Psoas muscle (tissue), 8 donors: ENCODE measurements around the gene EFEMP2. TPM values are rescaled to one million over a fixed set of nuclear protein-coding genes. Genes with fewer than 3 reads are reported as not detected.
"Not testable (repeated sequence)": the region's sequence is repeated elsewhere in the genome, so short reads cannot be mapped to it uniquely, and the experiment has no call there.

Experiments used
- ATAC-seq, 4 donors: fragments of 200-7000 bp; cut with Tn5 transposase; one replicate each; pipeline ENCODE4 v1.9.1; 2020; ENCODE audit warnings: moderate library complexity in 3 of 4, mild to moderate bottlenecking in 2 of 4
- DNase-seq, 2 donors: peaks; one replicate each; pipeline ENCODE4 v3.0.0-alpha.2; 2020
- H3K27ac ChIP-seq: fragments of 200-600 bp; one replicate; pipeline ENCODE4 v1.8.0; 2022
- H3K27me3 ChIP-seq, 3 donors: fragments of 200-600 bp in 1 of 3; one replicate each; pipeline versions ENCODE4 v1.6.1 to v1.8.0; 2013 to 2022; ENCODE audit warnings: low read length in 2 of 3, mild to moderate bottlenecking in 2 of 3, moderate library complexity in 1 of 3; ENCODE audit not compliant: insufficient read depth in 3 of 3
- H3K36me3 ChIP-seq, 2 donors: fragments of 200-600 bp in 1 of 2; one replicate each; pipeline versions ENCODE4 v1.6.1 to v1.8.0; 2013 to 2022; ENCODE audit warnings: low read depth in 1 of 2, mild to moderate bottlenecking in 1 of 2, moderate library complexity in 1 of 2; ENCODE audit not compliant: insufficient read depth in 1 of 2
- H3K4me1 ChIP-seq: fragments of 200-600 bp; one replicate; pipeline ENCODE4 v1.8.0; 2022
- H3K4me3 ChIP-seq: fragments of 200-600 bp; one replicate; pipeline ENCODE4 v1.8.0; 2022; ENCODE audit warnings: mild to moderate bottlenecking
- H3K9me3 ChIP-seq: fragments of 200-600 bp; one replicate; pipeline ENCODE4 v1.8.0; 2022
- CTCF ChIP-seq: fragments of 200-600 bp; IDR thresholded peaks from one replicate; pipeline ENCODE4 v1.8.0; 2022; ENCODE audit warnings: antibody characterized with exemption
- WGBS, 3 donors: extraction: QIAGEN DNeasy Blood & Tissue Kit; methylation state at CpG; one replicate each; pipeline versions ENCODE4 v1.1.6 to v1.1.7; 2013; 5-methylcytosine and 5-hydroxymethylcytosine counted together
- intact Hi-C, 2 donors: fragments of 100-400 bp; cut with DNase I; formaldehyde crosslinking; loops; one replicate each; pipeline versions ENCODE4 v1.11.0 to v1.14.2; 2022
- polyA plus RNA-seq, 3 donors: library from polyadenylated mRNA; stranded (reverse); fragments of 200-250 nt; gene quantifications; one replicate each; pipeline ENCODE4 v1.2.3, GENCODE V29; 2013
- total RNA-seq, 4 donors: library from RNA; stranded (reverse); fragmentation: NEBNext Ultra II Directional in 2 of 4; extraction: Animal tissue kit (Norgen Biotek cat#: 25700) in 2 of 4; gene quantifications; one replicate each; pipeline versions ENCODE4 v1.2.1 to v1.2.4, GENCODE V29; 2021 to 2023
- donor health status: healthy with polysubstance abuse.
- donor health status: DM: no; HTN: no; CAD: no; lungs with moderate emphysema.
- donor health status: Bipolar disorder and iron deficiency.
- donor health status: healthy.
- donor health status: DM: yes; HTN: yes; CAD: no.
- donor health status: DM: no; HTN: no; CAD: no.
- donor health status: DM: no; HTN: no; CAD: no.
- donor health status: DM: yes; HTN: yes; CAD: no.

The EFEMP2 gene
- total and polyA plus RNA-seq, 7 donors, result 14.8 to 46.6 (median 20.8) TPM

GRCh38 chr11:65895482-65895981, 22.9 kb upstream of the EFEMP2 start:
- Histone ChIP-seq H3K36me3 (peaks cover 0 to 8% of the 10 kb centered on the region in 2 donors), H3K27ac (no peak overlapping the region), H3K4me3 (no peak overlapping the region), H3K27me3 (peaks cover 0 to 8% (median 6%) of the 10 kb centered on the region in 3 donors), H3K4me1 (peaks cover 10% of the 10 kb centered on the region), H3K9me3 (no peaks in the 10 kb centered on the region)
- DNase-seq, result no peak
- intact Hi-C loops, result no loop called here
- WGBS, 3 donors, result 92 to 97% (median 95%) methylated on average over 5 of the region's 5 CpGs
- no peak for ATAC-seq
- no peak for TF ChIP-seq CTCF

GRCh38 chr11:65894034-65894591, 21.5 kb upstream of the EFEMP2 start:
- Histone ChIP-seq H3K9me3 (no peaks in the 10 kb centered on the region), H3K27me3 (peaks cover 0 to under 1% (median 0%) of the 10 kb centered on the region in 3 donors), H3K4me3 (peak overlapping the region; percentile 75), H3K4me1 (peaks cover 20% of the 10 kb centered on the region), H3K36me3 (peaks cover 0 to 8% of the 10 kb centered on the region in 2 donors), H3K27ac (peak overlapping the region; percentile 97)
- DNase-seq (no peak), ATAC-seq (no peak)
- 70 to 82% (median 76%) methylated on average over 16 of the region's 16 CpGs for WGBS, 3 donors
- TF ChIP-seq CTCF, result no peak
- intact Hi-C loops, result no loop called here

GRCh38 chr11:65892661-65893317, 20.2 kb upstream of the EFEMP2 start:
- WGBS, 3 donors, result 63 to 73% (median 67%) methylated on average over 10 of the region's 10 CpGs
- DNase-seq, result no peak
- H3K9me3 ChIP-seq, result no peaks in the 10 kb centered on the region
- H3K27ac ChIP-seq, result peak overlapping the region; percentile 97
- ATAC-seq, result no peak
- no peak for TF ChIP-seq CTCF
- H3K36me3 ChIP-seq, result peaks cover 0 to 8% of the 10 kb centered on the region in 2 donors
- intact Hi-C loops, result no loop called here
- H3K27me3 ChIP-seq, result no peaks in the 10 kb centered on the region
- H3K4me1 ChIP-seq, result peaks cover 23% of the 10 kb centered on the region
- peak overlapping the region; percentile 75 for H3K4me3 ChIP-seq

- H3K27ac ChIP-seq, result peak overlapping the region; percentile 97
- H3K36me3 ChIP-seq, H3K9me3 ChIP-seq, H3K27me3 ChIP-seq, ATAC-seq, DNase-seq, intact Hi-C loops: not testable (repeated sequence)
- H3K4me3 ChIP-seq, result peak overlapping the region; percentile 75
- H3K4me1 ChIP-seq, result peaks cover 29% of the 10 kb centered on the region
- WGBS, 3 donors, result 45 to 69% (median 56%) methylated on average over 5 of the region's 5 CpGs
Measured at GRCh38 chr11:65892137-65892540, 19.5 kb upstream of the EFEMP2 start.
